Mucosa of descending colon (tissue), 3 donors: ENCODE data around the gene DENND6B. TPM values are rescaled to one million over a fixed set of nuclear protein-coding genes. Genes with fewer than 3 reads are reported as not detected.

Experiments used
- ATAC-seq: fragments of 200-7000 bp; cut with Tn5 transposase; one replicate; pipeline ENCODE4 v1.9.1; 2020; ENCODE audit warnings: mild to moderate bottlenecking, moderate library complexity
- DNase-seq, 3 donors: peaks; one replicate each; pipeline ENCODE4 v3.0.0-alpha.2; 2020
- H3K36me3 ChIP-seq: fragments of 200-600 bp; one replicate; pipeline ENCODE4 v1.8.0; 2021; ENCODE audit warnings: low read depth, mild to moderate bottlenecking
- H3K4me1 ChIP-seq: fragments of 200-600 bp; one replicate; pipeline ENCODE4 v1.8.0; 2021; ENCODE audit warnings: low read depth, mild to moderate bottlenecking
- H3K4me3 ChIP-seq: fragments of 200-600 bp; one replicate; pipeline ENCODE4 v1.8.0; 2021; ENCODE audit warnings: mild to moderate bottlenecking
- H3K9me3 ChIP-seq: fragments of 200-600 bp; one replicate; pipeline ENCODE4 v1.8.0; 2021; ENCODE audit warnings: mild to moderate bottlenecking
- CTCF ChIP-seq: fragments of 200-600 bp; IDR thresholded peaks from one replicate; pipeline ENCODE4 v1.8.0; 2022; ENCODE audit warnings: antibody characterized with exemption, mild to moderate bottlenecking
- intact Hi-C, 2 donors: fragments of 100-400 bp; cut with DNase I in 1 of 2; cut with micrococcal nuclease in 1 of 2; formaldehyde crosslinking; loops; one replicate each; pipeline versions ENCODE4 v1.11.0 to v1.11.1; 2022; cut with DNase I, micrococcal nuclease
- total RNA-seq, 3 donors: library from RNA; stranded (reverse); fragmentation: NEBNext Ultra II Directional in 2 of 3; extraction: Animal tissue kit (Norgen Biotek cat#: 25700) in 2 of 3; gene quantifications; one replicate each; pipeline versions ENCODE4 v1.2.1 to v1.2.4, GENCODE V29; 2021 to 2023
- donor health status: DM: no; HTN: no; CAD: no; lungs with moderate emphysema.
- donor health status: DM: no; HTN: no; CAD: no.
- donor health status: DM: no; HTN: yes; CAD: no.

DENND6B gene
- total RNA-seq, 3 donors from 2014 or later: 2.8 to 6.3 (median 5.2) TPM

DNA sequence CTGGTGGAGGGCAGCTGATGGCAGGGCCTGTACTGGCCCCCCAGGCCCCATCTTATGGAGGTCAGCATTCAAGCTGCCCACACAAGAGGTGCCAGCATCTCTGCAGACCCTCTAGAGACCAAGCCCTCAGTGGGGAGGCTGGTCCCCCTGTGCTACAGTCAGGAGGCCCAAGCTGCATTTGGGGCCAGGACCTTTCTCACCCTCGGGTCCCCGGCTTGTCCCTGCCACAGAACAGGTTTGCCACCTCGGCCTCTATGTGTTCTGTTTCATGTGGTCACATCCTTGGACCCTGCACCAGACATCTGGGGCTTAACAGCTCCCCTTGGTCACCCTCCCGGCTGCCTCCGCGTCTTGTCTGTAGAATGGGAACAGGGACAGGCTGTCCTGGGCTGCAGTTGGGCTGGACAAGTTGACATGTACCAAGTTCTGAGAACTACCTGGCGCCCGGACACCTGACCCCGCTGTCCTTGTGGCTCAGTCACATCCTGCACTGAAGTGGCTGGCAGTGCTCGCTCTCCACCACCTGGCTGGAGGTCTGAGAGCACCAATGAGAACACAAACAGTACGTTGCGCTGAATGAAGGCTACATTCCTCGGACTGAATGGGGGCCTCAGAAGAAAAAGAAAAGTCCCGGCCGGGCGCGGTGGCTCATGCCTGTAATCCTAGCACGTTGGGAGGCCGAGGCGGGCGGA, 16.6 kb downstream of the DENND6B start:
- no peaks in the 10 kb centered on the region for H3K36me3 ChIP-seq
- H3K9me3 ChIP-seq: no peaks in the 10 kb centered on the region
- TF ChIP-seq CTCF: no peak
- H3K4me3 ChIP-seq: no peak overlapping the region
- ATAC-seq (no peak), DNase-seq (peak in 2 of 3 donors; percentile 24 to 50)
- peaks cover 27% of the 10 kb centered on the region for H3K4me1 ChIP-seq
- intact Hi-C loops: no loop called here

DNA sequence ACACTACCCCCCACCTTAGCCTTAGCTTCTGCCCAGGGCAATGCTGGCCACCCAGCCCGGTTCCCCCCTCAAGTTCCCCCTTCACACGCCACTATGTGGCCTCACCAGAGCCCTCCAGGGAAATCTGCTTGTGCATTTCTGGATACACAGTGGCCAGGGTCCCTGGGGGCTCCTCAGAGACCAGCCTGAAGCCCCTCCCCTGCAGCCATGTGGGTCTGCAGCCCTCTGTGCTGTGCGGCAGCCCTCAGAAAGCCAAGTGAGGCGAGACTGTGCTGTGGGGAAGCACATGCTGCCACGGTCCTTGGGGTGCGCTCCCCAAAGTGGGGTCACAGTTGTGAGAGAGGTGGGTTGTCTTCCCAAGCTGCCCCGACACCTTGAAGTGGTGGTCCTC, 17.2 kb downstream of the DENND6B start:
- DNase-seq (peak in 1 of 3 donors; percentile 31), ATAC-seq (no peak)
- TF ChIP-seq CTCF: no peak
- Histone ChIP-seq H3K4me3 (no peak overlapping the region), H3K36me3 (no peaks in the 10 kb centered on the region), H3K4me1 (peaks cover 29% of the 10 kb centered on the region), H3K9me3 (no peaks in the 10 kb centered on the region)
- intact Hi-C loops: no loop called here

GRCh38 chr22:50308986-50309600, 17.7 kb downstream of the DENND6B start:
- ATAC-seq (no peak), DNase-seq (peak in 2 of 3 donors; percentile 38 to 55)
- TF ChIP-seq CTCF: no peak
- Histone ChIP-seq H3K4me1 (peaks cover 29% of the 10 kb centered on the region), H3K36me3 (no peaks in the 10 kb centered on the region), H3K4me3 (no peak overlapping the region), H3K9me3 (no peaks in the 10 kb centered on the region)
- intact Hi-C loops: no loop called here

- Histone ChIP-seq H3K4me1 (peaks cover 31% of the 10 kb centered on the region), H3K36me3 (no peaks in the 10 kb centered on the region), H3K4me3 (no peak overlapping the region), H3K9me3 (no peaks in the 10 kb centered on the region)
- DNase-seq: peak; percentile 60 to 88 (median 71)
- ATAC-seq: no peak
- intact Hi-C loops: no loop called here
- TF ChIP-seq CTCF: no peak
These were observed 18.2 kb downstream of the DENND6B start for GRCh38 chr22:50308597-50308935.

- Histone ChIP-seq H3K4me1 (peaks cover 36% of the 10 kb centered on the region), H3K4me3 (no peak overlapping the region), H3K36me3 (no peaks in the 10 kb centered on the region), H3K9me3 (no peaks in the 10 kb centered on the region)
- intact Hi-C loops: no loop called here
- TF ChIP-seq CTCF: no peak
- ATAC-seq (no peak), DNase-seq (peak in 2 of 3 donors; percentile 60 to 72)
These were observed 18.8 kb downstream of the DENND6B start for GRCh38 chr22:50307890-50308596.
